ENCODE measurements around the gene ZFAND3. TPM values are rescaled to one million over a fixed set of nuclear protein-coding genes. Genes with fewer than 3 reads are reported as not detected.

Gene ZFAND3
- total and polyA plus RNA-seq, 8 donors: 19.8 to 164 (median 37.3) TPM

GRCh38 chr6:38175786-38176185 is 356.3 kb downstream of the ZFAND3 start:
- Histone ChIP-seq H3K36me3 (peaks cover 0 to 30% (median 16%) of the 10 kb centered on the region in 4 donors), H3K9me3 (no peaks in the 10 kb centered on the region), H3K27ac (no peak overlapping the region), H3K27me3 (no peaks in the 10 kb centered on the region), H3K4me3 (no peak overlapping the region), H3K4me1 (peaks cover 0 to 13% (median 3%) of the 10 kb centered on the region in 4 donors)
- intact Hi-C loops (cut with DNase I; ENCODE audit: low total_unique reads): no loop called here
- 91 to 97% (median 93%) methylated on average over 11 of the region's 11 CpGs for WGBS, 5 donors
- DNase-seq: no peak
- TF ChIP-seq EP300 (IDR thresholded peaks at IDR 0.05): no peak
- no peak for TF ChIP-seq POLR2AphosphoS5 (IDR thresholded peaks at IDR 0.05)
- no peak for TF ChIP-seq POLR2A (IDR thresholded peaks at IDR 0.05)
- TF ChIP-seq CTCF (IDR thresholded peaks at IDR 0.05): no peak

- intact Hi-C loops (cut with DNase I; ENCODE audit: low total_unique reads): no loop called here
- no peak overlapping the region for H3K4me3 ChIP-seq
- H3K27me3 ChIP-seq: no peaks in the 10 kb centered on the region
- no peaks in the 10 kb centered on the region for H3K9me3 ChIP-seq
- H3K4me1 ChIP-seq: peaks cover 0 to 13% (median 3%) of the 10 kb centered on the region in 4 donors
- peaks cover 0 to 30% (median 16%) of the 10 kb centered on the region in 4 donors for H3K36me3 ChIP-seq
- DNase-seq: peak in 1 of 2 donors; percentile 56
- 41 to 64% (median 47%) methylated on average over 31 to 32 of the region's 32 CpGs for WGBS, 5 donors
- no peak for TF ChIP-seq EP300 (IDR thresholded peaks at IDR 0.05)
- TF ChIP-seq POLR2A (IDR thresholded peaks at IDR 0.05): no peak
- TF ChIP-seq CTCF (IDR thresholded peaks at IDR 0.05): no peak
- no peak for TF ChIP-seq POLR2AphosphoS5 (IDR thresholded peaks at IDR 0.05)
- H3K27ac ChIP-seq: no peak overlapping the region
These were observed 357.5 kb downstream of the ZFAND3 start for GRCh38 chr6:38176797-38177751.

DNA sequence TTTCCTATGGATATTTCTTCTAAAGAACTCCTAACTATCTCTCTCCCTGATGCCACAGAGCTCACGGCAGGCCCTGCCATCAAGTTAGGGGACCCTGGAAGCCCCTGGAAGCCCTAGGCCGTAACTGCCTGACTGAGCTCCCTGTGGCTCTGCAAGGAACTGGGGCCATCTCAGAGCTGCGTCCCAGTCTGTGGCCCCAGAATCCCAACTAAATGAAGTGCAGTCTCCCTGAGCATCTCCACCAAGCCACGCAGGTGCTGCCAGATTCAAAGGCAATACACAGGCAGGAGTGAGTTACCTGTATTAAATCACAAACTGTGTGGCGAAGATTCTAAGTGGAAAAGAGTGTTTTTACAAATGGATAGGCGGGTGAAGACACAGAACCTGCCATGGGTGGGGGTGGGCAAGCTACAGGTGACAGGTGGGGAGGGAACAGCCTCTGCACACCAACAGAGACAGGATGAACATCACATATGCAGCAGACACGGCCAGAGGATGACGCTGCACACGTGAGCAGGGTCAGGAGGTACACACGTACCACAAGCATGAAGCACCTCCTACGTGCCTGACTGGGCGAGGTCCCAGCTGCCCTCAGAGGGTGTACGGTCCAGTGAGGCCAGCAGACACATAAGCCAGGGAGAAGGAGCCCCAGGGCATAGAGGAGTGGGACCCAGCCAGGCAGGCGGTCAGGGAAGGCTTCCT is 358.5 kb downstream of the ZFAND3 start:
- Histone ChIP-seq H3K4me3 (no peak overlapping the region), H3K27me3 (no peaks in the 10 kb centered on the region), H3K4me1 (peaks cover 0 to 13% (median 3%) of the 10 kb centered on the region in 4 donors), H3K27ac (no peak overlapping the region), H3K36me3 (peaks cover 0 to 30% (median 16%) of the 10 kb centered on the region in 4 donors), H3K9me3 (no peaks in the 10 kb centered on the region)
- WGBS, 5 donors: 83 to 94% (median 89%) methylated on average over 14 of the region's 14 CpGs
- intact Hi-C loops (cut with DNase I; ENCODE audit: low total_unique reads): no loop called here
- DNase-seq: no peak
- TF ChIP-seq POLR2AphosphoS5 (IDR thresholded peaks at IDR 0.05) (no peak), CTCF (IDR thresholded peaks at IDR 0.05) (no peak), EP300 (IDR thresholded peaks at IDR 0.05) (no peak), POLR2A (IDR thresholded peaks at IDR 0.05) (no peak)

DNA sequence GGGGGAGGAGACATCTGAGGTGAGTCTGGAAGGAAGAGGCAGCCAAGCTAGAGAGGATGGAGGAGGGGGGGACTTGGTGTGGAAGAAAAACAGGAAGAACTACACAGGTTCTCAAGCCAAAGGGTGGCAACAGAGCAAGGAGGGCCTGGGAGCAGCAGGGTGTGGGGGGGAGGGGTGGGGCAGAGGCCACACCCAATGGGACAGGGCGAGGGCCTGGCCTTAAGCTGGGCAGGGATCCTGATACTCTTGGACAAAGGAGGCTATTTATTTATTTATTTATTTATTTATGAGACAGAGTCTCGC is 359.0 kb downstream of the ZFAND3 start:
- H3K27me3 ChIP-seq: no peaks in the 10 kb centered on the region
- 89 to 96% (median 90%) methylated on average over 2 of the region's 2 CpGs for WGBS, 5 donors
- peaks cover 0 to 13% (median 3%) of the 10 kb centered on the region in 4 donors for H3K4me1 ChIP-seq
- DNase-seq: no peak
- H3K36me3 ChIP-seq: peaks cover 0 to 25% (median 13%) of the 10 kb centered on the region in 4 donors
- no peak overlapping the region for H3K4me3 ChIP-seq
- no peak overlapping the region for H3K27ac ChIP-seq
- H3K9me3 ChIP-seq: no peaks in the 10 kb centered on the region
- TF ChIP-seq POLR2A (IDR thresholded peaks at IDR 0.05): no peak
- no peak for TF ChIP-seq EP300 (IDR thresholded peaks at IDR 0.05)
- TF ChIP-seq POLR2AphosphoS5 (IDR thresholded peaks at IDR 0.05): no peak
- no peak for TF ChIP-seq CTCF (IDR thresholded peaks at IDR 0.05)
- intact Hi-C loops (cut with DNase I; ENCODE audit: low total_unique reads): no loop called here

All from stomach (tissue), 9 donors.